Natural killer cell (primary cell): Measurements from ENCODE around the gene MIS18BP1. TPM values are rescaled to one million over a fixed set of nuclear protein-coding genes. Genes with fewer than 3 reads are reported as not detected.

Experiments used
- ATAC-seq, 3 donors: fragments of 150-1000 bp in 2 of 3; fragments of 200-7000 bp in 1 of 3; cut with Tn5 transposase; 1 replicate in 1 of 3; 2 replicates in 2 of 3; pipeline ENCODE4 v1.10.0; 2021; ENCODE audit warnings: mild to moderate bottlenecking in 2 of 3, moderate library complexity in 2 of 3
- DNase-seq, 2 donors: peaks; one replicate each; pipeline versions ENCODE4 v3.0.0 to v3.0.0-alpha.2; 2013 to 2021; ENCODE audit warnings: mixed read lengths in 1 of 2
- H3K27ac ChIP-seq: one replicate; pipeline ENCODE4 v1.5.1; 2013; ENCODE audit warnings: mild to moderate bottlenecking, low read length
- H3K27me3 ChIP-seq: one replicate; pipeline ENCODE4 v1.6.1; 2013; ENCODE audit warnings: low read length; ENCODE audit not compliant: control insufficient read depth, insufficient read depth
- H3K36me3 ChIP-seq: one replicate; pipeline ENCODE4 v1.6.1; 2013; ENCODE audit warnings: low read length; ENCODE audit not compliant: control insufficient read depth, insufficient read depth
- H3K4me1 ChIP-seq: one replicate; pipeline ENCODE4 v1.6.1; 2013; ENCODE audit warnings: low read length; ENCODE audit not compliant: control insufficient read depth, insufficient read depth
- H3K4me3 ChIP-seq: one replicate; pipeline ENCODE4 v1.5.1; 2013; ENCODE audit warnings: low read length
- H3K9me3 ChIP-seq: one replicate; pipeline ENCODE4 v1.6.1; 2013; ENCODE audit warnings: low read length; ENCODE audit not compliant: control insufficient read depth, insufficient read depth
- H3K27ac Mint-ChIP-seq, 2 donors: one replicate each; pipeline ENCODE4 v1.8.0; 2022; ENCODE audit warnings: mild to moderate bottlenecking in 2 of 2, mixed read lengths in 2 of 2, moderate library complexity in 1 of 2
- H3K27me3 Mint-ChIP-seq, 2 donors: one replicate each; pipeline ENCODE4 v1.8.0; 2022; ENCODE audit warnings: low read depth in 2 of 2, mixed read lengths in 2 of 2
- H3K36me3 Mint-ChIP-seq: one replicate; pipeline ENCODE4 v1.8.0; 2022; ENCODE audit warnings: mixed read lengths
- H3K4me1 Mint-ChIP-seq, 2 donors: one replicate each; pipeline ENCODE4 v1.8.0; 2022; ENCODE audit warnings: mixed read lengths in 2 of 2
- H3K4me3 Mint-ChIP-seq: one replicate; pipeline ENCODE4 v1.8.0; 2022; ENCODE audit warnings: mild to moderate bottlenecking, moderate library complexity, mixed read lengths
- H3K9me3 Mint-ChIP-seq, 2 donors: one replicate each; pipeline ENCODE4 v1.8.0; 2022; ENCODE audit warnings: mixed read lengths in 2 of 2
- WGBS: methylation state at CpG from one replicate; pipeline ENCODE4 v1.1.7; 2013; ENCODE audit warnings: missing lambda C conversion rate; ENCODE audit not compliant: insufficient coverage; 5-methylcytosine and 5-hydroxymethylcytosine counted together
- intact Hi-C: fragments of 100-400 bp; cut with micrococcal nuclease; formaldehyde crosslinking; loops from one replicate; pipeline ENCODE4 v1.14.2; 2022
- total RNA-seq, 4 donors: library from RNA; stranded (reverse); fragments of 120-200 nt in 1 of 4; gene quantifications; one replicate each; pipeline versions ENCODE4 v1.2.3 to v1.2.4, GENCODE V29; 2013 to 2022
- TF ChIP-seq, protein P1 (sequence below): fragments of 200-600 bp; IDR thresholded peaks from one replicate; pipeline ENCODE4 v1.8.0; 2022; ENCODE audit warnings: antibody characterized with exemption

Gene MIS18BP1
- total RNA-seq, 3 donors from 2014 or later (not counting 1 experiment from before 2014, with no cell fraction given) = 60.3 to 70.2 (median 66.3) TPM

DNA sequence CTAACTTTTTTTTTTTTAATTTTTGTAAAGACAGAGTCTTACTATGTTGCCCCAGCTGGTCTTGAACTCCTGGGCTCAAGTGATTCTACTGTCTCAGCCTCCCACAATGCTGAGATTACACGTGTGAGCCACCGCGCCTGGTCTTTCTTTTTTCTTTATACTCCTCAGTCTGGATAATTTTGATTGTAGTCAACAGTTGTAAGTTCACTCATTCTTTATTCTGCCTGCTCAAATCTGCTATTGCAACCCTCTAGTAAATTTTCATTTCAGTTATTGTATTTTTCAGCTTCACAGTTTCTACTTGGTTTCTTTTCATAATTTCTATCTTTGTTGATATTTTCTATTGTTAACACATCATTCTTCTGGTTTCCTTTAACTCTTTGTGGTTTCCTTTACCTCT lies 5.8 kb upstream of the MIS18BP1 start:
- Mint-ChIP-seq H3K4me1 (no peaks in the 10 kb centered on the region), H3K27me3 (peaks cover 8 to 19% of the 10 kb centered on the region in 2 donors), H3K27ac (no peak overlapping the region), H3K9me3 (peaks cover 20 to 21% of the 10 kb centered on the region in 2 donors), H3K4me3 (no peak overlapping the region), H3K36me3 (peaks cover 23% of the 10 kb centered on the region)
- Histone ChIP-seq H3K4me3 (no peak overlapping the region), H3K36me3 (no peaks in the 10 kb centered on the region), H3K27ac (no peak overlapping the region), H3K4me1 (peaks cover 4% of the 10 kb centered on the region), H3K27me3 (no peaks in the 10 kb centered on the region), H3K9me3 (peaks cover 5% of the 10 kb centered on the region)
- TF ChIP-seq, protein P1, sequence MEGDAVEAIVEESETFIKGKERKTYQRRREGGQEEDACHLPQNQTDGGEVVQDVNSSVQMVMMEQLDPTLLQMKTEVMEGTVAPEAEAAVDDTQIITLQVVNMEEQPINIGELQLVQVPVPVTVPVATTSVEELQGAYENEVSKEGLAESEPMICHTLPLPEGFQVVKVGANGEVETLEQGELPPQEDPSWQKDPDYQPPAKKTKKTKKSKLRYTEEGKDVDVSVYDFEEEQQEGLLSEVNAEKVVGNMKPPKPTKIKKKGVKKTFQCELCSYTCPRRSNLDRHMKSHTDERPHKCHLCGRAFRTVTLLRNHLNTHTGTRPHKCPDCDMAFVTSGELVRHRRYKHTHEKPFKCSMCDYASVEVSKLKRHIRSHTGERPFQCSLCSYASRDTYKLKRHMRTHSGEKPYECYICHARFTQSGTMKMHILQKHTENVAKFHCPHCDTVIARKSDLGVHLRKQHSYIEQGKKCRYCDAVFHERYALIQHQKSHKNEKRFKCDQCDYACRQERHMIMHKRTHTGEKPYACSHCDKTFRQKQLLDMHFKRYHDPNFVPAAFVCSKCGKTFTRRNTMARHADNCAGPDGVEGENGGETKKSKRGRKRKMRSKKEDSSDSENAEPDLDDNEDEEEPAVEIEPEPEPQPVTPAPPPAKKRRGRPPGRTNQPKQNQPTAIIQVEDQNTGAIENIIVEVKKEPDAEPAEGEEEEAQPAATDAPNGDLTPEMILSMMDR = no peak
- 100% methylated on average over 3 of the region's 3 CpGs for WGBS
- DNase-seq = no peak
- no peak for ATAC-seq
- intact Hi-C loops = no loop called here

DNA sequence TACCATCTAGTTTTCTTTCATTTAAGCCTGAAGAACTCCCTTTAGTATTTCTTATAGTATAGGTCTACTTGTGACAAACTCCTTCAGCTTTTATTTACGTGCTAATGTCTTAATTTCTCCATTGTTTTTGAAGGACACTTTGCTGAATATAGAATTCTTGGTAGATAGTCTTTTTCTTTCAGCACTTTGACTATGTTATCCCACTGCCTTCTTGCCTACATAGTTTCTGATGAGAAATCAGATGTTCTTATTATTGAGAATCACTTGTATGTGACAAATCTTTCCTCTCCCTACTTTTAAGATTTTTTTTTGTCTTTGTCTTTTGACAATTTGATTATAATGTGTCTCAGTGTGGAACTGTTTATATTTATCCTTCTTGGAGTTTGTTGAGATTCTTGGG lies 5.1 kb upstream of the MIS18BP1 start:
- Histone ChIP-seq H3K27ac (no peak overlapping the region), H3K36me3 (no peaks in the 10 kb centered on the region), H3K4me1 (peaks cover 9% of the 10 kb centered on the region), H3K27me3 (no peaks in the 10 kb centered on the region), H3K9me3 (peaks cover 5% of the 10 kb centered on the region), H3K4me3 (no peak overlapping the region)
- Mint-ChIP-seq H3K4me3 (no peak overlapping the region), H3K27me3 (peaks cover 4 to 12% of the 10 kb centered on the region in 2 donors), H3K27ac (no peak overlapping the region), H3K36me3 (peaks cover 23% of the 10 kb centered on the region), H3K9me3 (peaks cover 20 to 21% of the 10 kb centered on the region in 2 donors), H3K4me1 (no peaks in the 10 kb centered on the region)
- intact Hi-C loops = no loop called here
- TF ChIP-seq, protein P1 = no peak
- no CpG with 5 or more reads among the region's 1 CpG for WGBS
- no peak for DNase-seq
- no peak for ATAC-seq

DNA sequence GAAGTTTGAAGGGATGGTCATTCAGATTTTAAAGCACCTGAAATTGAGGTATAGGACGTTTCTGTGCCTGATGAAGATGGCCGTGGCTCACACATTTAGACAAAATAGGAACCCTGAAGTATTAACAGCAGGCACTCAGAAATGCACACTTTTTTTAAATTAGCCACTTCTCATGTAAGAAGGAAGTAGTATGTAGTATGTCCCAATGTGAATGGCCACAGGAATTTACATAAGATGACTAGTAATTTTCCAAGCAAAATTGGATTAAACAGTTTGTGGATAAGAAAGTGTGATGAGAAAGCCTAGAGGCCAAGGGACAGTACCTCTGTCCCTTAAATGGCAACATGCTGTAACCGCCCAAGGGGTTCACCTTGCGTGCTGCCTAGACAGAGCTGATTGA lies 1.8 kb upstream of the MIS18BP1 start:
- no peaks in the 10 kb centered on the region for H3K36me3 ChIP-seq
- no peaks in the 10 kb centered on the region for H3K27me3 ChIP-seq
- peaks cover 5% of the 10 kb centered on the region for H3K9me3 ChIP-seq
- no peak overlapping the region for H3K27ac ChIP-seq
- Mint-ChIP-seq H3K4me1 (peaks cover 18 to 20% of the 10 kb centered on the region in 2 donors), H3K4me3 (no peak overlapping the region), H3K9me3 (peaks cover 18 to 21% of the 10 kb centered on the region in 2 donors), H3K27me3 (no peaks in the 10 kb centered on the region), H3K36me3 (peaks cover 22% of the 10 kb centered on the region), H3K27ac (peak overlapping the region; percentile 41 to 92)
- TF ChIP-seq, protein P1 = no peak
- intact Hi-C loops = loop anchor here (5.0 kb wide), 1 partner anchor 357 kb away; a partner anchor contains a TSS
- ATAC-seq = no peak
- peaks cover 16% of the 10 kb centered on the region for H3K4me1 ChIP-seq
- H3K4me3 ChIP-seq = no peak overlapping the region
- DNase-seq = no peak
- WGBS = 93% methylated on average over 4 of the region's 4 CpGs

DNA sequence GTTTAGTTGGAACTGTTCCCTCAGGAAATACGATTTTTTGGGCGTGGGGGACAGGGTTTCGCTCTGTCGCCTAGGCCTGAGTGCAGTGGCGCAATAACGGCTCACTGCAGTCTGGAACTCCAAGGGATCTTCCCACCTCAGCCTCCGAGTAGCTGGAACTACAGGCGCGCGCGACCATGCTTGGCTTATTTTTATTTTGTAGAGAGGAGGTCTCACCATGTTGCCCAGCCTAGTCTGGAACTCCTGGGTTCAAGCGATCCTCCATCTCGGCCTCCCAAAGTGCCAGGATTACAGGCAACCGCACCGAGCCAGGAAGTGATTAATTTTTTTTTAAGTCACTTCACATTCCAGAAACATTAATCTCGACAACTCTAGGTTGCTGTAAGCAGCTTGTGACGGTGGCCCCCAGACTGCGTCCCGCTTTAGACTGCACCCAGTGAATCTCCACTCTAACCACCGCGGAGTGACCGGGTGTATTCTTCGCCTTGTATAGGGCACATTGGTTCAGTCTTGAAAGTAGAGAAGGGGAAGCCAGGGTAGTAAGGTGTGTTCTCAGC lies 830 bp upstream of the MIS18BP1 start:
- no peaks in the 10 kb centered on the region for H3K27me3 Mint-ChIP-seq
- peaks cover 10 to 13% of the 10 kb centered on the region in 2 donors for H3K9me3 Mint-ChIP-seq
- H3K4me1 Mint-ChIP-seq = peaks cover 18 to 20% of the 10 kb centered on the region in 2 donors
- intact Hi-C loops = loop anchor here (1.0 to 5.0 kb wide), 4 partner anchors 119 to 357 kb away; partner anchors contain the start of genes FANCM, KLHL28 and PRPF39
- DNase-seq = peak in 1 of 2 donors; percentile 22
- H3K27ac Mint-ChIP-seq = peak overlapping the region; percentile 92 to 94
- TF ChIP-seq, protein P1 = no peak
- peak overlapping the region; percentile 93 for H3K4me3 Mint-ChIP-seq
- 70% methylated on average over 23 of the region's 23 CpGs for WGBS
- peaks cover 26% of the 10 kb centered on the region for H3K4me1 ChIP-seq
- no peaks in the 10 kb centered on the region for H3K27me3 ChIP-seq
- H3K9me3 ChIP-seq = peaks cover 5% of the 10 kb centered on the region
- H3K4me3 ChIP-seq = peak overlapping the region; percentile 92
- H3K36me3 Mint-ChIP-seq = peaks cover 12% of the 10 kb centered on the region
- no peaks in the 10 kb centered on the region for H3K36me3 ChIP-seq
- H3K27ac ChIP-seq = peak overlapping the region; percentile 91
- ATAC-seq = no peak
